Non-pigmented ciliary epithelial cell (primary cell): ENCODE data around the gene COA6.

ENCODE experiments used
- DNase-seq: peaks from one replicate; pipeline ENCODE4 v3.0.0-alpha.2; 2010; ENCODE audit warnings: low read depth

Gene COA6

GRCh38 chr1:234412830-234413229 is 39.6 kb downstream of the COA6 start:
- no peak for DNase-seq

GRCh38 chr1:234413485-234413884 is 40.2 kb downstream of the COA6 start:
- DNase-seq: no peak

- no peak for DNase-seq
Measured at GRCh38 chr1:234413990-234414389, 40.7 kb downstream of the COA6 start.

- no peak for DNase-seq
Measured at GRCh38 chr1:234427950-234428646, 54.8 kb downstream of the COA6 start.

- no peak for DNase-seq
Measured at GRCh38 chr1:234429434-234429806, 56.2 kb downstream of the COA6 start.

GRCh38 chr1:234430691-234431090 is 57.4 kb downstream of the COA6 start:
- DNase-seq: no peak

- DNase-seq: no peak
Measured at GRCh38 chr1:234431255-234431654, 58.0 kb downstream of the COA6 start.

GRCh38 chr1:234433563-234434285 is 60.5 kb downstream of the COA6 start:
- peak; percentile 46 for DNase-seq
